T-helper 1 cell treated with Interleukin-12 subunit alpha and Interleukin-12 subunit beta and Interleukin-4 antibody, amounts not matched to agents 30 μg/mL and 1 μg/mL, for 36 hours (primary cell): Measurements from ENCODE around the gene SDR42E2.

Experiments
- H3K27ac Mint-ChIP-seq: one replicate; pipeline ENCODE4 v1.8.0; 2021; ENCODE audit warnings: mild to moderate bottlenecking, mixed read lengths
- H3K27me3 Mint-ChIP-seq: one replicate; pipeline ENCODE4 v1.8.0; 2021; ENCODE audit warnings: low read depth, mixed read lengths
- H3K36me3 Mint-ChIP-seq: one replicate; pipeline ENCODE4 v1.8.0; 2021; ENCODE audit warnings: low read depth, mixed read lengths
- H3K4me1 Mint-ChIP-seq: one replicate; pipeline ENCODE4 v1.8.0; 2021; ENCODE audit warnings: low read depth, mixed read lengths
- H3K4me3 Mint-ChIP-seq: one replicate; pipeline ENCODE4 v1.8.0; 2021; ENCODE audit warnings: mild to moderate bottlenecking, moderate library complexity, mixed read lengths
- H3K9me3 Mint-ChIP-seq: one replicate; pipeline ENCODE4 v1.8.0; 2021; ENCODE audit warnings: mixed read lengths

The SDR42E2 gene

DNA sequence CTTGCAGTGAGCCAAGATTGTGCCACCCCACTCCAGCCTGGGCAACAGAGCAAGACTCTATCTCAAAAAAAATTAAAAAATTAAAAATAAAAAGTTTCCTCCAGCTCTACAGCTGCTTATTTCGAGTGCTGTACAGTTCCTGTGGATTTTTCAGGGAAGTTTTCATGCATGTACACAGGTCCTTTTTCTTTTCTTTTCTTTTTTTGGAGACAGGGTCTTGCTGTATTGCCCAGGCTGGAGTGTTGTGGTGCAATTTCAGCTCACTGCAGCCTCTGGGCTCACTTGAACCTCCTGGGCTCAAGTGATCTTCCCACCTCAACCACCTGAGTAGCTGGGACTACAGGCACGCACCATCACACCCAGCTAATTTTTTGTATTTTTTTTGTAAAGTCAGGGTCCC lies 59.7 kb downstream of the SDR42E2 start:
- no peak overlapping the region for H3K27ac Mint-ChIP-seq
- H3K36me3 Mint-ChIP-seq = peaks cover 7% of the 10 kb centered on the region
- no peaks in the 10 kb centered on the region for H3K9me3 Mint-ChIP-seq
- H3K4me1 Mint-ChIP-seq = peaks cover 4% of the 10 kb centered on the region
- H3K27me3 Mint-ChIP-seq = no peaks in the 10 kb centered on the region
- no peak overlapping the region for H3K4me3 Mint-ChIP-seq

DNA sequence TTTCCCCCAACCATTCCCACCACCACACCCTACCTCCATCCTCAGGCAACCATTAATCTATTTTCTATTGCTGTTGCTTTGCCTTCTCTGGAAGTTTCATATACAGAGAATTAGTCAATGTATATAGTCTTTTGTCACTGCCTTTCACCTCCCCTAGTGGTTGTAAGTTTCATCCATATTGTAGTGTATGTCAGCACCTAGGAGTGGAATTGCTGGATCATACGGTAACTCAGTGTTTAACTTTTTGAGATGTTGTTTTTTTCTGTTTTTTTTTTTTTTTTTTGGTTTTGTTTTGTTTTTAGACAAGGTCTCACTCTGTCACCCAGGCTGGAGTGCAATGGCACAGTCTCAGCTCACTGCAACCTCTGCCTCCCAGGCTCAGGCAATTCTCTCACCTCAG lies 60.7 kb downstream of the SDR42E2 start:
- no peaks in the 10 kb centered on the region for H3K9me3 Mint-ChIP-seq
- H3K4me1 Mint-ChIP-seq = peaks cover 1% of the 10 kb centered on the region
- peaks cover 7% of the 10 kb centered on the region for H3K36me3 Mint-ChIP-seq
- no peaks in the 10 kb centered on the region for H3K27me3 Mint-ChIP-seq
- H3K4me3 Mint-ChIP-seq = no peak overlapping the region
- H3K27ac Mint-ChIP-seq = no peak overlapping the region

DNA sequence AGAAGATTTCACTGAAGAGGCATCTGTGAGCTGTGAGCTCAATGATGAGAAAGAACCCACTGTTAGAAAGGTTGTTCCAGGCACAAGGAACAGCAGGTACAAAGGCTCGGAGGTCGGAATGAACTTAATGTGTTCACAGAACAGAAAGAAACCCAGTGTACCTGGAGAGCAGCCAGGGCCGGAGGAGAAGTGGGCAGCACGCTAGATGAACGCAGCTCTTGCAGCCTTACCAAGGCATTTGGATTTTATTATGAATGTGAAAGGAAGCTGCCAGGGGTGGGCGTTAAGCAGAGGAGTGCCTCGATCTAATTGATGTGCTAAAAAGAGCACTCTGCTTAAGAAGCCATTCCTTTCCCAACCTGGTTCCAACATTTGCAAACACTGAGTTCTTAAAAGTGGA lies 62.8 kb downstream of the SDR42E2 start:
- no peaks in the 10 kb centered on the region for H3K27me3 Mint-ChIP-seq
- H3K4me1 Mint-ChIP-seq = no peaks in the 10 kb centered on the region
- H3K9me3 Mint-ChIP-seq = no peaks in the 10 kb centered on the region

DNA sequence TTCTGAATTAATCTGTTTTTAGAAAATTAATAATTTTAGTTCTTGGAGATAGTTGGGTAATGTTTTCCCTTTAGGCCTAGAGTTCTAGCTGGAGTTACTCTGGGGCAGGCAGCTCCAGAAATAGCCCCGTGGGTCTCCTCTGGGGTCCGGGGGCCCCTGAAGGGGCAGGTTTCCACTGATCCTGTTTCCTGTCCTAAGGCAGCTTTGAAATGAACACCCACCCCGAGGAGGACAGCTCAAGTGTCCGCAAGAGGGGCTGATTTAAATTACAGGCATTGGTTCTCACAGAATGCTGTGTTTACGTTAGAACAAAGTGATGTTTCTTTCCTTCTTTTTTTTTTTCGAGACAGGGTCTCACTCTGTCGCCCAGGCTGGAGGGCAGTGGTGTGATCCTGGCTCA lies 67.6 kb downstream of the SDR42E2 start:
- H3K4me1 Mint-ChIP-seq = peaks cover 5% of the 10 kb centered on the region
- no peak overlapping the region for H3K27ac Mint-ChIP-seq

More for the DNA sequence above, 62.8 kb downstream of the SDR42E2 start:
- Mint-ChIP-seq H3K27ac (no peak overlapping the region), H3K4me3 (no peak overlapping the region), H3K36me3 (peaks cover 15% of the 10 kb centered on the region)

DNA sequence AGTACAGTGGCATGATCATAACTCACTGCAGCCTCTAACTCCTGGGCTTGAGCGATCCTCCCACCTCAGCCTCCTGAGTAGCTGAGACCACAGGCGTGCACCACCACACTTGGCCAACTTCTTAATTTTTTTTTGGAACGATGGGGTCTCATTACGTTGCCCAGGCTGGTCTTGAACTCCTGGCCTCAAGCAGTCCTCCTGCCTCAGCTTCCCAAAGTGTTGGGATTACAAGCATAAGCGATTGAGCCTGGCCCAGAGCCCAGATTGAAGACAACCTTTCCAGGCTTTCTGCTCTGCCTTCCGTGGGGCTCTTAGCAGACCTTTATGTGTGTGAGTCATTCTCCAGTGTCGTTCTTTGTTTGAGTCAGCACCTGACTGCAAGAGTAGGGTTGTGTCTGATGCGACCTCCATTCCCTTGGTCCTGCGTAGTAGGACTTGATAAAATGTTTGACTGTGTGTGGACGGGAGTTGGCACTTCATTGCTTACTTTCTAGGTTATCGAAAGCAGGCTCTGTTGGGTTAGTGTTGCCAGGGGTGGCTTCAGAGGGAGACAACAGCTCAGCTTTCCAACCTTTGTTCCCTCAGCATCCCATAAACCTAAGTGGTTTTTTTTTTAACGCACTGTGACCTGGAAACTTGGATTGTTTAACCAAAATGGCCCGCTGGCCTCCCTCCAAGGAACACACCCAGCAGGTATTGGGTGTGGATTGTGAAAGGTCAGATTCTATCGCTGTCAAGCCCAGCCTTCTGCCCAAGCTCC lies 70.2 kb downstream of the SDR42E2 start:
- H3K27ac Mint-ChIP-seq = peak overlapping the region; percentile 11
- H3K36me3 Mint-ChIP-seq = peaks cover 21% of the 10 kb centered on the region
- H3K4me3 Mint-ChIP-seq = no peak overlapping the region
- H3K27me3 Mint-ChIP-seq = no peaks in the 10 kb centered on the region
- H3K4me1 Mint-ChIP-seq = peaks cover 5% of the 10 kb centered on the region
- no peaks in the 10 kb centered on the region for H3K9me3 Mint-ChIP-seq

More for the DNA sequence above, 67.6 kb downstream of the SDR42E2 start:
- Mint-ChIP-seq H3K4me3 (no peak overlapping the region), H3K36me3 (peaks cover 23% of the 10 kb centered on the region), H3K27me3 (no peaks in the 10 kb centered on the region), H3K9me3 (no peaks in the 10 kb centered on the region)

DNA sequence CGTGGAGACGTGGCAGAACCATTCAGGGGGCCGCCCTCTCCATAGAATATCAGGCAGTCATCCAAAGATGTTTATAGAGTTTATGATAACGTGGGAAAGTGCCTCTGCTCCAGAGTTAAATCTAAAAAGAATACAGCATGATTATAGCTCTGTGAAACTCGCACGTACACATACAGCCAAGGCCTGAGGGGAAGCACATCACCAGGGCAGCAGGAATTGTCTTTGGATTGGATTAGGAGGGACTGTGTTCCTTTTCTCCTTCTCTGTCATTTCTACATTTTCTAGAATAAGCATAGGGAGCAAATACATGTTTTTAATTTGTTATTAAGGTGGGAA lies 70.7 kb downstream of the SDR42E2 start:
- no peak overlapping the region for H3K4me3 Mint-ChIP-seq
- no peaks in the 10 kb centered on the region for H3K27me3 Mint-ChIP-seq
- H3K36me3 Mint-ChIP-seq = peaks cover 20% of the 10 kb centered on the region
- H3K27ac Mint-ChIP-seq = no peak overlapping the region
- H3K9me3 Mint-ChIP-seq = no peaks in the 10 kb centered on the region
- H3K4me1 Mint-ChIP-seq = peaks cover 5% of the 10 kb centered on the region

DNA sequence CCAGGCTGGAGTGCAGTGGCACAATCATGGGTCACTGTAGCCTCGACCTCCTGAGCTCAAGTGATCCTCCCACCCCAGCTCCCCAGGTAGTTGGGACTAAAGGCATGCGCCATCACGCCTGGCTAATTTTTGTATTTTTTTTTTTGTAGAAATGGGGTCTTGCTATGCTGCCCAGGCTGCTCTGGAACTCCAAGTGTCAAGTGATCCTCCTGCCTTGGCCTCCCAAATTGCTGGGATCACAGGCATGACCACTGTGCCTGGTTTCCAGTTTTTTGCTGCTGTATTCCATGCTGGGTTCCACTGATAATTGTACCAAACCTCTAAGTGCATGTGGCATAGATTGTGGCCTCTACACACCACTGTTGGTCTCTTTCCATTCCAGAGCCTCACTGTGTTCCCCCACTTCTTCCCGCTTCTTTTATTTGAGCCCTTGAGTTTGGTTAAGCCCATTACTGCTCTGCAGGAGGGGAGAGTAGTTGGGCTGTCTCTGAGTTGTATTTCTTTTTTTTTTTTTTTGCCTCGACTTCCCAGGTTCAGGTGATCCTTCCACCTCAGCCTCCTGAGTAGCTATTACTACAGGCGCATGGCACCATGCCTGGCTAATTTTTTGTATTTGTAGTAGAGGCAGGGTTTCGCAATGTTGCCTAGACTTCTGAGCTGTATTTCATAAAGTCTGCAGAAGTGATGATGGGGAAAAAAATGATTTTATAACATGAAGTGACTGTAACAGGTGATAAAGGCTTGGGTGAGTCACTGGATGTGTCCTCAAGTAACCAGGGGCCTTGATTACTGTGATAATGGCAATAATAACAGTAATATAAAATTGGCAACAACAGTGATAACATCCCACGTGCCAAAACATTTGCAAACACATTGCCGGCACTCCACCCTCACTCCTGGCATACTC lies 73.8 kb downstream of the SDR42E2 start:
- Mint-ChIP-seq H3K4me1 (peaks cover 19% of the 10 kb centered on the region), H3K9me3 (no peaks in the 10 kb centered on the region), H3K36me3 (peaks cover 21% of the 10 kb centered on the region), H3K27ac (no peak overlapping the region), H3K4me3 (no peak overlapping the region), H3K27me3 (no peaks in the 10 kb centered on the region)

DNA sequence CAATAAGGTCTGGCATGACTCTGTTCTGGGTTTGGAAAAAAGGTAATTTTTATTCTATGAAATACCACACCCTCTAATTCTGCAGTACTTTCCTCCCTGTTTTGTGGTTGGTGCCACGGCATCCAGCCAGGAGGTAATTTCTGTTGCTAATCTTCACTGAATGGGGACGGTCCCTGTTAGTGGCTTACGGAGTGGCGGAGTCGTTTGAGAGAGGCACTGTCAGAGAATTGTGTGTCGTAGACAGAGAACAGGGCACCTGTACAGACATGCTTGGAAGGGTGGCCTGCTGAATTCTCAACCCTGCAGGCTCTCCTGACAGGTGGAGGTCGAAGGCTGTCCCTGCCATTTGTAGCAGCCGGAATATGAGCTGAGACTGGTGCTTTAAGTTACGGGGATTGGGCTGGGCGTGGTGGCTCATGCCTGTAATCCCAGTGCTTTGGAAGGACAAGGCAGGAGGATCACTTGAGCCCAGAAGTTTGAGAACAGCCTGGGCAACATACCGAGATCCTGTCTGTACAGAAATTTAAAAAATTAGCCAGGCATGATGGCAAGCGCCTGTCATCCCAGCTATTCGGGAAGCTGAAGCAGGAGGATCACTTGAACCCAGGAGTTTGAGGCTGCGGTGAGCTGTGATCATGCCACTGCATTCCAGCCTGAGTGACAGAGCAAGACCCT lies 77.0 kb downstream of the SDR42E2 start:
- Mint-ChIP-seq H3K36me3 (peaks cover 14% of the 10 kb centered on the region), H3K9me3 (no peaks in the 10 kb centered on the region), H3K27me3 (no peaks in the 10 kb centered on the region), H3K4me1 (peaks cover 18% of the 10 kb centered on the region), H3K4me3 (peak overlapping the region; percentile 23), H3K27ac (peak overlapping the region; percentile 72)

DNA sequence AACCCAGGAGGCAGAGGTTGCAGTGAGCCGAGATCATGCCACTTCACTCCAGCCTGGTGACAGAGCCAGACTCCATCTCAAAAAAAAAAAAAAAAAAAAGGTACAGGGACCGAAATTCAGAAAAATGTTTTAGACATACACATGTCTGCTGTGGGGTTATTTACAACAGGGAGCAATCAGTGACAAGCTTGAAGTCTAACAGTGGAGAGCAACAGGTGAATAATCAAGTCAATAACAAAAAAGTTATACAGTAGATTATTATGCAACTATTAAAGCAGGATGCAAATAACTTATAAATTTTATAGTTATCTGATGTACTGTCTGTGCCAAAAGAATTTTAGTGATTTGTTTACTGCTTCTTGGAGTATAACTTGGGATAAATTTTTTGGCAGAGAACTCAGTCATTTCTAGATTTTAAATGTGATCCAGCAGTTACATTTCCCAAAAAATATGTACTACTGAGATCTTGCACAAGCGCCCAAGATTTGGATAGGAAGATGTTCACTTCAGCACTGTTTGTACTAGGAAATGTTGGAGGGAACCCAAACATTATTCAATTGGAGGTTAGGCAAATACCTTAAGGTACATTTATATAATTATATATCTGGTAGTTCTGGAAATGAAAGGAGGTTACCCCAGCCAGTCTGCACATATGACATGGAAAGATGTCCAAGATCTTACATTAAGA lies 77.9 kb downstream of the SDR42E2 start:
- H3K27me3 Mint-ChIP-seq = no peaks in the 10 kb centered on the region
- peaks cover 18% of the 10 kb centered on the region for H3K4me1 Mint-ChIP-seq
- H3K9me3 Mint-ChIP-seq = no peaks in the 10 kb centered on the region
- H3K27ac Mint-ChIP-seq = peak overlapping the region; percentile 52
- no peak overlapping the region for H3K4me3 Mint-ChIP-seq
- H3K36me3 Mint-ChIP-seq = peaks cover 14% of the 10 kb centered on the region
